ENCODE data around the gene IL26.

The IL26 gene

DNA sequence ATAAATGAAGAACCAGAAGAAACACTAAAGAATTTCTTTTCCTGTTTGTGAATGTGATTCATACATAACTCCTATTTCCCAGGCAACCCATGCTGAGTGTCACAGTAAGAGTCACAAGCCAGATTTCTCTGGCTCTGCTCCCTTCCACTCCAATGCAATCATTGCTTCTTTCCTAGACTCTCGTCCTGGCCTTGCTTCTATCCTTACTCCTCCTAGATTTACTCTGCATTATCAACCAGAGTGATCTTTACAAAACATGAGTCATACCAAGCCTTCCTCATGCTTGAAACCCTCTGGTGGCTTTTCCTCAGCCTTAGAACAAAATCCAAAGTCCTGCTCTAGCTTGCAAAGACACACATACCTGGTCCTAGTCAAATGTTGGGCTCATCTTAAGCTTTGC, 14.5 kb upstream of the IL26 start:
- TF ChIP-seq CTCF (IDR thresholded peaks at IDR 0.05; ENCODE audit: low read depth, low read length) = no peak
- DNase-seq (ENCODE audit: extremely low read depth, low read depth) = peak; percentile 22

GRCh38 chr12:68239309-68239982, 13.8 kb upstream of the IL26 start:
- TF ChIP-seq CTCF (IDR thresholded peaks at IDR 0.05; ENCODE audit: low read depth, low read length) = no peak
- DNase-seq (ENCODE audit: extremely low read depth, low read depth) = no peak

DNA sequence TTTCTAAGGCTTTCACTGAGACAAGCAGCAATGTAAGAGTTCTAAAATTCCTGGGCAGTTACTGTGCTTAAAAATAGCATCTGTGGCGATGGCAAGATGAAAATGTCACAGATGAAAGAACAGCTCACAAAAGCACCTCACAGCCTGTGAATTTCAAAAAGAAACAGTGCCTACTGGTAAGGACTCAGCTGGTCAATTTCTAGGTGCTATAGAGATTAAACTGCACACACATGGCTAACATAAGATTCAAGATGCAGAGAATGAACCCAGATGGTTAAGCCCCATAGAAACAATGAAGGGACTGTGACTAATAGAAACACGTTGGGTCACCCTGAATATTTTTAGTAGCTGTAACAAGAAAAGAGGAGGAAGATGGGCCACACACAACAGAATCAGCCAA, 12.0 kb upstream of the IL26 start:
- DNase-seq (ENCODE audit: extremely low read depth, low read depth) = no peak
- TF ChIP-seq CTCF (IDR thresholded peaks at IDR 0.05; ENCODE audit: low read depth, low read length) = no peak

DNA sequence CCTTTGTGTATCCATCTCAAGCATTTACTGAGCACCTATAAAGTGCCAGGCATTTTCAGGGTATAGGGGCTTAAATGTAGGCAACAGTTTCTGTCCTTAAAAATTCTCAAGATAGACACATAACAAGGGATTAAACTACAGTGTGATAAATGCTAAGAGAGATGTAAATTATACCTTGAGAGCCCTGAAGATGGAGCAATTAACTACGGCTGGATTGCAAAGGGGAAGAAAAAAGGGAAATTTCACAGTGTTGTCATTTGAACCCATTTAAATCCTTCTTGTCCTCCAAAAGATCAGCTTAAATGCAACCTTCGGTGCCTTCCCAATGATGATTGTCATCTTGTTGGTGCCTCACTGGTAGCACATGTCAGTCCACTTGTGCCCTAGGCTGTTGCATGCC, 11.5 kb upstream of the IL26 start:
- no peak for TF ChIP-seq CTCF (IDR thresholded peaks at IDR 0.05; ENCODE audit: low read depth, low read length)
- DNase-seq (ENCODE audit: extremely low read depth, low read depth) = no peak

- no peak for DNase-seq (ENCODE audit: extremely low read depth, low read depth)
- no peak for TF ChIP-seq CTCF (IDR thresholded peaks at IDR 0.05; ENCODE audit: low read depth, low read length)
Observed at GRCh38 chr12:68236421-68237059, 10.9 kb upstream of the IL26 start.

DNA sequence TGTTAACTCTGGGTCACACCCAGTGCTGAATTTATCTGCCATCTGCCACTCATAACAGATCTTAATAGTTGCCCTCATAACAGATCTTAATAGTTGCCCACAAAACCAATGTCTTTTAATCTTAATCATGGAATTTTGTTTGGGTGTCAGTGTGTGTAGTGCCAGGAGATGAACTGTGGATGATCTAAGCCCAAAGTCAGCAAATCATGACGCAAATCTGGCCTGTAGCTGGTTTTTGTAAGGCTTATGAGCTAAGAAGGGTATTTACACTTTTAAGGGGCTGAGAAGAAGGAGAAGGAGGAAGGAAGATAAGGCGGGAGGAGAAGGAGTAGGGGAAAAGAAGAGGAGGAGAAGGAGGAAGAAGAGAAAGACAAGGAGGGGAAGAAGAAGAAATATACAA, 10.0 kb upstream of the IL26 start:
- TF ChIP-seq CTCF (IDR thresholded peaks at IDR 0.05; ENCODE audit: low read depth, low read length) = no peak

GRCh38 chr12:68234140-68234539, 8.5 kb upstream of the IL26 start:
- DNase-seq (ENCODE audit: extremely low read depth, low read depth) = no peak
- TF ChIP-seq CTCF (IDR thresholded peaks at IDR 0.05; ENCODE audit: low read depth, low read length) = no peak

More for the DNA sequence above, 10.0 kb upstream of the IL26 start:
- no peak for DNase-seq (ENCODE audit: extremely low read depth, low read depth)

All from AG09319 (cell line).